Measurements from ENCODE around the gene FMO3. TPM values are rescaled to one million over a fixed set of nuclear protein-coding genes. Genes with fewer than 3 reads are reported as not detected.

FMO3 gene
- polyA plus RNA-seq, 12 donors, result 0.09 to 0.41 (median 0.20) TPM; not detected in 5

GRCh38 chr1:171115280-171115897, 24.7 kb downstream of the FMO3 start:
- DNase-seq, result no peak

GRCh38 chr1:171116676-171117075, 26.0 kb downstream of the FMO3 start:
- DNase-seq, result no peak

GRCh38 chr1:171117085-171117484, 26.4 kb downstream of the FMO3 start:
- DNase-seq, result no peak

- no peak for DNase-seq
Measured at GRCh38 chr1:171119648-171120047, 28.9 kb downstream of the FMO3 start.

GRCh38 chr1:171122299-171122698, 31.6 kb downstream of the FMO3 start:
- no peak for DNase-seq

GRCh38 chr1:171122893-171123292, 32.2 kb downstream of the FMO3 start:
- no peak for DNase-seq

- peak; percentile 66 for DNase-seq
Measured at GRCh38 chr1:171126504-171126903, 35.8 kb downstream of the FMO3 start.

GRCh38 chr1:171127099-171127498, 36.4 kb downstream of the FMO3 start:
- DNase-seq, result no peak

- DNase-seq, result peak; percentile 33
Measured at GRCh38 chr1:171127501-171127900, 36.8 kb downstream of the FMO3 start.

GRCh38 chr1:171128463-171128862, 37.8 kb downstream of the FMO3 start:
- DNase-seq, result no peak

GRCh38 chr1:171134204-171134923, 43.7 kb downstream of the FMO3 start:
- no peak for DNase-seq

- DNase-seq, result no peak
Measured at GRCh38 chr1:171137580-171137979, 46.9 kb downstream of the FMO3 start.

GRCh38 chr1:171138980-171139379, 48.3 kb downstream of the FMO3 start:
- peak; percentile 53 for DNase-seq

- no peak for DNase-seq
Measured at GRCh38 chr1:171139890-171140289, 49.2 kb downstream of the FMO3 start.

GRCh38 chr1:171140401-171140800, 49.7 kb downstream of the FMO3 start:
- DNase-seq, result peak; percentile 31

GRCh38 chr1:171140956-171141687, 50.4 kb downstream of the FMO3 start:
- no peak for DNase-seq

GRCh38 chr1:171141688-171142415, 51.1 kb downstream of the FMO3 start:
- DNase-seq, result peak; percentile 92

GRCh38 chr1:171142416-171143385, 52.0 kb downstream of the FMO3 start:
- peak; percentile 77 for DNase-seq

- DNase-seq, result no peak
Measured at GRCh38 chr1:171150156-171150555, 59.5 kb downstream of the FMO3 start.

- no peak for DNase-seq
Measured at GRCh38 chr1:171152549-171152948, 61.8 kb downstream of the FMO3 start.

GRCh38 chr1:171155484-171155883, 64.8 kb downstream of the FMO3 start:
- no peak for DNase-seq
